GM23338 (cell line): ENCODE measurements around the gene SASH1.

Source experiments
- CREB1 ChIP-seq: fragments of 250-450 bp; sonication (Bioruptor Pico); IDR thresholded peaks from 2 replicates; pipeline ENCODE4 v1.5.0; 2020; ENCODE audit warnings: low read depth, mild to moderate bottlenecking, moderate library complexity
- CTCF ChIP-seq, 2 experiments: fragments of 200-600 bp in 1 of 2; sonication (generic) in 1 of 2; conservative IDR thresholded peaks; 2 replicates each; pipeline versions ENCODE4 v1.5.1 to v1.6.1; 2016 to 2017; ENCODE audit warnings: antibody characterized with exemption in 2 of 2, low read depth in 2 of 2, mild to moderate bottlenecking in 2 of 2, moderate library complexity in 1 of 2
- ETS1 ChIP-seq: IDR thresholded peaks from 2 replicates; pipeline ENCODE4 v1.6.1; 2016; ENCODE audit warnings: antibody characterized with exemption
- EZH2 ChIP-seq: fragments of 200-600 bp; sonication (generic); IDR thresholded peaks from one replicate; pipeline ENCODE4 v1.8.0; 2017; ENCODE audit warnings: antibody characterized with exemption, mild to moderate bottlenecking, low read depth; ENCODE audit not compliant: unreplicated experiment
- EZH2phosphoT487 ChIP-seq: fragments of 200-600 bp; sonication (generic); IDR thresholded peaks from one replicate; pipeline ENCODE4 v1.8.1; 2018; ENCODE audit warnings: antibody characterized with exemption; ENCODE audit not compliant: unreplicated experiment
- JUNB ChIP-seq: IDR thresholded peaks from one replicate; pipeline ENCODE4 v1.6.1; 2016; ENCODE audit warnings: antibody characterized with exemption; ENCODE audit not compliant: unreplicated experiment
- NANOG ChIP-seq: IDR thresholded peaks from 2 replicates; pipeline ENCODE4 v1.6.1; 2016; ENCODE audit warnings: antibody characterized with exemption, borderline replicate concordance
- POLR2AphosphoS5 ChIP-seq: IDR thresholded peaks from 2 replicates; pipeline ENCODE4 v1.6.1; 2016; ENCODE audit warnings: antibody characterized with exemption, low read depth
- REST ChIP-seq: IDR thresholded peaks from one replicate; pipeline ENCODE4 v1.6.1; 2018; ENCODE audit warnings: antibody characterized with exemption; ENCODE audit not compliant: unreplicated experiment
- STAT1 ChIP-seq: IDR thresholded peaks from one replicate; pipeline ENCODE4 v1.6.1; 2016; ENCODE audit warnings: antibody characterized with exemption; ENCODE audit not compliant: unreplicated experiment
- ZNF114 ChIP-seq: fragments of 250-450 bp; sonication (Bioruptor Pico); IDR thresholded peaks from 2 replicates; pipeline ENCODE4 v1.5.0; 2020; ENCODE audit warnings: mild to moderate bottlenecking, moderate library complexity
- ZNF331 ChIP-seq: fragments of 250-450 bp; sonication (Bioruptor Pico); IDR thresholded peaks from 2 replicates; pipeline ENCODE4 v1.5.0; 2020; ENCODE audit warnings: low read depth, mild to moderate bottlenecking, moderate library complexity
- ZNF462 ChIP-seq: fragments of 250-450 bp; sonication (Bioruptor Pico); IDR thresholded peaks from 2 replicates; pipeline ENCODE4 v1.5.0; 2020; ENCODE audit warnings: mild to moderate bottlenecking, moderate library complexity

GRCh38 chr6:148472171-148473105, 129.8 kb downstream of the SASH1 start:
- TF ChIP-seq CTCF (conservative IDR thresholded peaks at IDR 0.05; ENCODE audit: low read depth in 2 of 2), result no peak
- no peak for TF ChIP-seq POLR2AphosphoS5
- TF ChIP-seq REST, result no peak
- no peak for TF ChIP-seq ETS1
- TF ChIP-seq JUNB, result no peak
- no peak for TF ChIP-seq EZH2
- TF ChIP-seq CREB1 (CRISPR knock-in tag), result no peak
- TF ChIP-seq EZH2phosphoT487, result no peak
- TF ChIP-seq NANOG, result no peak
- TF ChIP-seq STAT1, result no peak
- TF ChIP-seq ZNF114 (CRISPR knock-in tag), result no peak
- no peak for TF ChIP-seq ZNF331
- no peak for TF ChIP-seq ZNF462 (CRISPR knock-in tag)
